Activated CD4-positive, CD25-positive, alpha-beta regulatory T cell treated with anti-CD3 and anti-CD28 coated beads, Interleukin-2, amount 50 U/mL, for 24 hours (primary cell): ENCODE results near the gene ATRNL1.

Source experiments
- ATAC-seq, 2 donors: fragments of 150-1000 bp; cut with Tn5 transposase; one replicate each; pipeline ENCODE4 v1.10.0; 2021; ENCODE audit warnings: mild to moderate bottlenecking in 1 of 2, moderate library complexity in 1 of 2

ATRNL1 gene

GRCh38 chr10:115956225-115957011 is 863.3 kb downstream of the ATRNL1 start:
- no peak for ATAC-seq

- no peak for ATAC-seq
These were observed 863.8 kb downstream of the ATRNL1 start for GRCh38 chr10:115957012-115957399.

GRCh38 chr10:115957786-115958442 is 864.7 kb downstream of the ATRNL1 start:
- ATAC-seq: no peak

- no peak for ATAC-seq
These were observed 870.7 kb downstream of the ATRNL1 start for GRCh38 chr10:115963848-115964247.

GRCh38 chr10:115964827-115965226 is 871.7 kb downstream of the ATRNL1 start:
- no peak for ATAC-seq

- no peak for ATAC-seq
These were observed 872.2 kb downstream of the ATRNL1 start for GRCh38 chr10:115965376-115965775.

GRCh38 chr10:115968236-115968635 is 875.1 kb downstream of the ATRNL1 start:
- no peak for ATAC-seq

GRCh38 chr10:115969591-115969990 is 876.4 kb downstream of the ATRNL1 start:
- ATAC-seq: no peak

- ATAC-seq: no peak
These were observed 878.8 kb downstream of the ATRNL1 start for GRCh38 chr10:115971921-115972320.

- ATAC-seq: no peak
These were observed 879.3 kb downstream of the ATRNL1 start for GRCh38 chr10:115972426-115972825.

GRCh38 chr10:115974351-115974750 is 881.2 kb downstream of the ATRNL1 start:
- no peak for ATAC-seq

- ATAC-seq: no peak
These were observed 881.8 kb downstream of the ATRNL1 start for GRCh38 chr10:115974816-115975430.

GRCh38 chr10:115975506-115975905 is 882.3 kb downstream of the ATRNL1 start:
- ATAC-seq: no peak

GRCh38 chr10:115976342-115976741 is 883.2 kb downstream of the ATRNL1 start:
- no peak for ATAC-seq

- no peak for ATAC-seq
These were observed 884.7 kb downstream of the ATRNL1 start for GRCh38 chr10:115977855-115978254.

GRCh38 chr10:115979576-115979975 is 886.4 kb downstream of the ATRNL1 start:
- ATAC-seq: no peak

- ATAC-seq: no peak
These were observed 887.3 kb downstream of the ATRNL1 start for GRCh38 chr10:115980470-115980869.

- no peak for ATAC-seq
These were observed 887.9 kb downstream of the ATRNL1 start for GRCh38 chr10:115981081-115981480.

- ATAC-seq: no peak
These were observed 888.9 kb downstream of the ATRNL1 start for GRCh38 chr10:115982076-115982475.

- no peak for ATAC-seq
These were observed 889.4 kb downstream of the ATRNL1 start for GRCh38 chr10:115982526-115982925.

- ATAC-seq: no peak
These were observed 892.6 kb downstream of the ATRNL1 start for GRCh38 chr10:115985786-115986185.

GRCh38 chr10:115988380-115988779 is 895.2 kb downstream of the ATRNL1 start:
- ATAC-seq: no peak

GRCh38 chr10:115989621-115990020 is 896.5 kb downstream of the ATRNL1 start:
- no peak for ATAC-seq
